HG02970 (cell line): ENCODE results near the gene MBNL2.
"Not testable (repeated sequence)": the region's sequence is repeated elsewhere in the genome, so short reads cannot be mapped to it uniquely, and the experiment has no call there.

Experiments
- ATAC-seq: cut with Tn5 transposase; IDR thresholded peaks from one replicate; pipeline ENCODE4 v1.9.1; 2021; ENCODE audit warnings: mild to moderate bottlenecking, moderate library complexity, moderate number of reproducible peaks; ENCODE audit not compliant: unreplicated experiment, low FRiP score

The MBNL2 gene

GRCh38 chr13:97339019-97339987, 117.2 kb downstream of the MBNL2 start:
- ATAC-seq, result no peak

GRCh38 chr13:97339988-97340749, 118.0 kb downstream of the MBNL2 start:
- peak; percentile 57 for ATAC-seq

DNA sequence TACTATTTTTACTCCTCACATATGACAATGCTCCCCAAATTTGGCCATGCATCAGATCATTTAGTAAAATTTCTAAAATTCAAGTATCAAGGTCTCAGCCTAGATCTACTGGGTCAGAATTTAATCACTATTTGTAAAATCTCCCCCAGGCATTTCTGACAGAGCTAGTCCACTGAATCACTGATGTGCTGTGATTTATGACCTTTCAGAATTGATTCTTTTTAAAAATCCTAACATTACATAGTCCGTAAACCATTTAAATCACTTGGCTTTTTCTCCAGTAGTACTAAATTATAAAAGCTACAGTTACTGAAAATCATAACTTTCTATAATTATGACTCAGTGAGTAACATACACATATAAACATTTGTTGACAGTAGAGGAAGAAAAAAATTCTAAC, 119.0 kb downstream of the MBNL2 start:
- ATAC-seq, result no peak

- no peak for ATAC-seq
Observed at GRCh38 chr13:97342136-97342535, 120.0 kb downstream of the MBNL2 start.

DNA sequence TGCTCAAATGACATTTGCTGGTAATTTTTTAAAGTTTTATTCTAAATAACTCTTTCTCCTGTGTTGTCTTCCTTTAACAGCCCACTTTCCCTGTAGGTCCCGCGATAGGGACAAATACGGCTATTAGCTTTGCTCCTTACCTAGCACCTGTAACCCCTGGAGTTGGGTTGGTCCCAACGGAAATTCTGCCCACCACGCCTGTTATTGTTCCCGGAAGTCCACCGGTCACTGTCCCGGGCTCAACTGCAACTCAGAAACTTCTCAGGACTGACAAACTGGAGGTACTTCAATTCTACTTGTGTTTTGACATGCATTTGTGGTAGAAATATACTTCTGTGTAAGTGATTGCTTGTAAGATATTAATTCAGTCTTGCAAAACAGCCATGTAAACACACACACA, 120.8 kb downstream of the MBNL2 start:
- ATAC-seq, result no peak

GRCh38 chr13:97344265-97345175, 122.4 kb downstream of the MBNL2 start:
- peak; percentile 41 for ATAC-seq

- no peak for ATAC-seq
Observed at GRCh38 chr13:97346097-97346496, 124.0 kb downstream of the MBNL2 start.

DNA sequence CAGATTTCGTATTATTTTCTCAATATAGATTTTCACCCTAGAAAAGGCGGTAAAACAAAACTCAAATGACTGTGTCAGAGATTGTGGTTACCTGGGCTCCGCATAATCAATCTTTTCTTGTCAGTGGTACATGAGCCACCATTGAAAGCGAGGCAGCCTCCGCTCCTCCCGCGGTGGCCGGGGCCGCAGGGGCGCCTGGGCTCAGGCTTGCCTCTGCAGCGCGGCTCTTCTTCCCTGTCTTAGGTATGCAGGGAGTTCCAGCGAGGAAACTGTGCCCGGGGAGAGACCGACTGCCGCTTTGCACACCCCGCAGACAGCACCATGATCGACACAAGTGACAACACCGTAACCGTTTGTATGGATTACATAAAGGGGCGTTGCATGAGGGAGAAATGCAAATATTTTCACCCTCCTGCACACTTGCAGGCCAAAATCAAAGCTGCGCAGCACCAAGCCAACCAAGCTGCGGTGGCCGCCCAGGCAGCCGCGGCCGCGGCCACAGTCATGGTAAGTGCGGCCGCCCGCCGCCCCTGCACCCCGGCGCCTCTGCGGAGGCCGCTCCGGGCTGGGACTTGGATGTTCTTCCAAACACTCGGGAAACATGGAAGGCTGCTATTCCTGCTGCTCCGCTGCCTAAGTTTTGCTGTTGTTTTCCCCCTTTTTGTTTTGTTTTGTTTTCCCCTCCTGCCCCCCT, 124.6 kb downstream of the MBNL2 start:
- ATAC-seq, result no peak

GRCh38 chr13:97347255-97347932, 125.3 kb downstream of the MBNL2 start:
- ATAC-seq, result no peak

GRCh38 chr13:97348569-97349100, 126.5 kb downstream of the MBNL2 start:
- ATAC-seq, result no peak

DNA sequence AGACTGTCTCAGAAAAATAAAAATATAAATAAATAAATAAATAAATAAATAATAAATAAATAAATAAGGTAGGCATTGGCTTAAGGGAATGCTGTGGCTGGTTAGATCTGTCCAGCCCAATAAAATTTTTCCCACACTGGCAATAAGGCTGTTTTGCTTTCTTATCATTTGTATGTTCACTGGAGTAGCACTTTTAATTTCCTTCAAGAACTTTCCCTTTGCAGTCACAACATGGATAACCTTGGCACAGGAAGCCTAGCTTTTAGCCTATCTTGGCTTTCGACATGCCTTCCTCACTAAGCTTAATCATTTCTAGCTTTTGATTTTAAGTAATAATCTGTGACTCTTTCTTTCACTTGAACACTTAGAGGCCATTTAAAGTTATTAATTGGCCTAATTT, 129.9 kb downstream of the MBNL2 start:
- ATAC-seq, result not testable (repeated sequence)

GRCh38 chr13:97352815-97353214, 130.7 kb downstream of the MBNL2 start:
- ATAC-seq, result no peak

DNA sequence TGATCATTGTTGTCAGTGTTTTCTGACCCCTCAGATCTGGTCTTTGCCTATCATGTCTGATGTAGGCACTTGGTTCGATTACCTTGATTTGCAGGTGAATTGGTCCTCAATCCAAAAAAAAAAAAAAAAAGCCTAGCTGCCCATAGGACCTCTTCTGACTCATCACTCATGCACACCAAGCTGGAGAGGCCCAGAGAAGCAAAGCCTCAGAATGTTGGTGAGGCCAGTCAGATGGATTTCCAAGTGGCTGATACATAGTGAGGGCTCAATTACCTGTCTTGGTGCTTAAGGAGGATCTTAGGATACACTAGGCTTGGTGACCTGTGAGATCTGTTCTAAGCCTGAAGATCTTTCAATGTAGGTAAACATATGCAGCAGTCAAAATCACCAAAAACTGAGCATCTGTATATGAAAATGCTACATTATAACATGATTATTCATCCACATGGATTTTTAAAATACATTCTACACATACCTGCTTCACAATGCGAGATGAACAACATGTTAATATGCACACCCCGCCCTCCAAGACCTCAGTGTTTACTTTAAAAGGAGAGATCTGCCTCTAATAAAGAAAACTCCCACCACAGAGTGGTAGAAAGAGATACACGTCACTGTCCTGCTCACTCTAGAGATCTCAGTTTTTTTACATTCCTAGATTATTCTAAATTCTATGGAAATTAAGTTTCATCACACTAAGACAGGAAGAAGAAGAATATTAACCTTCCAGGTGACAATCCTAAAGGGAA, 132.0 kb downstream of the MBNL2 start:
- ATAC-seq, result no peak

DNA sequence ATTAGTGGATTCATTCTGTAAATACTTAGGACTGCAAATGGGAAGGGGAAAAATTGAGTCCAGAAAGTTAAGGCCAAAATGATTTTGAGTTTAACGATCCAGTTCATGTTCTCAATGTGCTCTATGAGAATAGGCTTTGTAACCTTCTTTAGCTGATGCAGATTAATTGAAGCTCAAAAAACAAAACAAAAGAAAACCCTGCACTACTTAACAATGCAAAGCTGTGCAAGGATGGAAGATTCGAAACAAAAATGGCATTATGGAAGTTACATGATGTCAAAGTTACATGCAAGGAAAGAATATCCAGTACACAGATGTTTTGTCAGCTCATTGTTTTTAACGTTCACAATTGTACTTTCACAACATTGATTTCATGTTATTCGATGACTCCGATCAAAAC, 132.7 kb downstream of the MBNL2 start:
- no peak for ATAC-seq

DNA sequence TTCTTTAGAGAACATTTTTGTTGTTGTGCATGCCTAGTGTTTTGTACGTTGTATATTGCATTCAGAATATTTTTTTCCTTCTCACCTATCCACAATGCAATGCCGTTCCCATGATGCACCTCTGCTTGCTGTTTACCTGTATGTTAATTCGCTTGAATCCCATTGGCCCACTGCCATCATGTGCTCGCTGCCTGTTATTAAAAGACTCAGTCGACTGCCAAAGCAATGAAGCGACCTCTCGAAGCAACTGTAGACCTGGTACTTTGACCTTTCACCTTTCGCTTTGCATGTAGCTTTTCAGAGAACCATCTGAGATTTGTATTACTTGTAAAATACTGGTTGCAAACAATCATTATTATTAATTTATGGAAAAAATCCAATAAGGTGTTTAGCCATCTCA, 134.5 kb downstream of the MBNL2 start:
- no peak for ATAC-seq

- ATAC-seq, result no peak
Observed at GRCh38 chr13:97359181-97360057, 137.3 kb downstream of the MBNL2 start.

DNA sequence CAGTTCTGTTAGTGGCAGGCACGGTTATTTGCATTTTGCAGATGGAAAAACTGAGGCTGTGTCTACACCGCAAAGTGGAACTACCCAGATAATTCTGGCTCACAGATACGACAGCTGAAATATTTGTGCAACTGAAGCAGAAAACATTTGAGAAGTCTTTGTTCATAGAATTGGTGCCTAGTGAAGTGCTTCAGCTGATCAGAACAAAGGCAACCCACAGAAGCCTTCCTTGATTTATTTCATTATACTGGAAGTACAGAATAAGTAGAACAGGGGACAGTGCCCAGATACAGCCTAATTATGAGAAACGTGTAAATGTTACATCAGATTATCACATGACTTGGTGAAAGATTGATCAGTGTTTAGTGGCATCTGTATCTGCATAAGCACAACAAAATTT, 138.5 kb downstream of the MBNL2 start:
- ATAC-seq, result no peak
